GM10847 (cell line): ENCODE results near the gene INS.

Source experiments
- POLR2A ChIP-seq: IDR thresholded peaks from 2 replicates; pipeline ENCODE4 v1.6.1; 2011; ENCODE audit not compliant: insufficient read length; ENCODE audit errors: extremely low read depth

The INS gene

DNA sequence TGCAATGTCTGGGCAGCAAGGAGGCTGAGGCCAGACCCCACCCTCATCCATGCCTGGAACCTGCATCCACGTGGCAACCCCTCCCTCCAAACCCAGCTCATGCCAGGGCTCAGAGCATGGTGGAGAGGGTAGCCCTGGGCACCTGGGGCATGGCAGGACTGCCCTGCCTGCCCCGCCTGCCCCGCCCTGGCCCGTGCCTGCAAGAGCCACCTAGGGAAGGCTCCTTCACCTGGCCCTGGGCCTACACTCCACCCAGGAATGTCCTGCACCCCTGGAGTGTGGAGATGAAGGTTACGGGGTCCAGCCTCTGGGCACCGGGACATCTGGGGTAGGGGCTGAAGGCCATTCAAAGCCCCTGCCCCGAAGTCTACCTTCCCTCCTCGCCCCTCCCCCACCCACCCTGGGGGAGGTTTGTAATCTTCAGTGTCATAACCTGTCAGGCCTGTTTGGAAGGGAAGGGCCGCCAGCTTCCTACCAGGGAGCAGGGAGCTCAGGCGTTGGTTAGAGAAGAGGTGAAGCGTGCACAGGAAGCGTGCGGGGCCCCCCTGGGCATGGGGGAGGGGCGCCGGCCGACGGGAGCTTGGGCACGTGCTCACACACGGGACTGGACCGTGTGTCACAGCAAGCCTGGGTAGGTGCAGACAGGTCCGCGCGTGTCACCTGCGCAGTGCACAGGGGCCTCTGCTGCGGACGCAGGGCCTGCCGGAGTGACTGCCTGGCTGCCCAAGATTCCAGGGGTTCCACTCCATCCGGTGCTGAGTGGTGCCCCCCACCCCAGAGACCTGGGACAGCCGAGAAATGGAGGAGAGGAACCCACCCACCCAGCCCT lies 41.3 kb upstream of the INS start:
- TF ChIP-seq POLR2A, result no peak

DNA sequence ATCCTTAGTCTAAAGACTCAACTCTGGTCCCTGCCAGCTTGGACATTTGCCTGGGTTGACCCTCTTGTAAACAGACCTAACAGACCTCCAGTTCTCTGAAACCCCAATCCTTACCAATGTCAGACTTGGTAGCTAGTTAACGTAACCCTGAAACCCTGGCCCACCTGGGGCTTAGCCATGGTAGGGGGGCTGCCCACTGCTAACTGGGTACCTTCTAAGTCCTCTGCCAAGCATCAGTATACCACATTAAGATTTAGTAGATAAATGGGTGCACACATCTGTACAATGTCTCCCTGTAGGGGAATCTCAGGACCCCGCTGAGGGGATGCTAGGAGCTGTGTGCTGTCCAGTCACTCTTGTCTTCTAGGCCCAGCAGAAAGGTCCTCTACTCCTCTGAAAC lies 40.5 kb upstream of the INS start:
- TF ChIP-seq POLR2A, result no peak

DNA sequence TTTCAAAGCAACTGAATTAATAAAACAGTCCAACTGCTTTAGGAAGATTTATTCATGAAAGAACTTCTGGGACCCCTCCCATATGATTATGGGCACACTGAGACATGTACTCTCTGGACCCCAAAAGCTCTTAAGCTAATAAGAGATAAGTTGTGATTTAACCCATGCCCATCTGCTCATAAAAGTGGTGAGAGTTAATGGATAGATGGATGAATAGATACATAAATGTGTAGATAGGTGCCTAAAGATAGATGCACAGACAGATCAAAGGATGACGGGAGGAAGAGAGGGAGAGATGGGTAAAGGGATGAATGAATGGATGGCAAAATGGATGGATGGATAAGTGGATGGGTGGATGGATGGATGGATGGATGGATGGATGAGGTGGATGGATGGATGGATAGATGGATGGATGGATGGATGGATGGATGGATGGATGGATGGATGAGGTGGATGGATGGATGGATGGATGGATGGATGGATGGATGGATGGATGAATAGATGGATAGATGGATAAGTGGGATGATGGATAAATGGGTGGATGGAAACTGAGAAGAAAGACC lies 40.0 kb upstream of the INS start:
- no peak for TF ChIP-seq POLR2A

DNA sequence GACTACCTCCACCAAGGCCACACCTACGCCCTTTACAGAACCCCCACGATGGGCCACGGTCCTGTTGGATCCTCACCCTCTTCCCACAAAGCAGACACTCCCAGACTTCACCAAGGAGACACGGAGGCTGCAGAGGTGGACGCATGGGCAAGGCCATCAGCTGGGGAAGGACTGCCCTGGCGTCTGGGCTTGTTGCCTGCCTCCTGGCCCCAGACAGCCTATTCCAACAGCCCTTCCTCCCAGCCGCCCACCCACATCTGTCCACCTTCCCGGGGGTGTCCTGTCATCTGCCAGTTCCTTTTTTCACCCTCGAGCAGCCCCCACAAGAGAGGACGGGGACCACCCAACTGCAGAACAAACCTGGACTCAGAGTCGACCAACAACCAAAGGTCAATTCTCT lies 39.5 kb upstream of the INS start:
- no peak for TF ChIP-seq POLR2A

DNA sequence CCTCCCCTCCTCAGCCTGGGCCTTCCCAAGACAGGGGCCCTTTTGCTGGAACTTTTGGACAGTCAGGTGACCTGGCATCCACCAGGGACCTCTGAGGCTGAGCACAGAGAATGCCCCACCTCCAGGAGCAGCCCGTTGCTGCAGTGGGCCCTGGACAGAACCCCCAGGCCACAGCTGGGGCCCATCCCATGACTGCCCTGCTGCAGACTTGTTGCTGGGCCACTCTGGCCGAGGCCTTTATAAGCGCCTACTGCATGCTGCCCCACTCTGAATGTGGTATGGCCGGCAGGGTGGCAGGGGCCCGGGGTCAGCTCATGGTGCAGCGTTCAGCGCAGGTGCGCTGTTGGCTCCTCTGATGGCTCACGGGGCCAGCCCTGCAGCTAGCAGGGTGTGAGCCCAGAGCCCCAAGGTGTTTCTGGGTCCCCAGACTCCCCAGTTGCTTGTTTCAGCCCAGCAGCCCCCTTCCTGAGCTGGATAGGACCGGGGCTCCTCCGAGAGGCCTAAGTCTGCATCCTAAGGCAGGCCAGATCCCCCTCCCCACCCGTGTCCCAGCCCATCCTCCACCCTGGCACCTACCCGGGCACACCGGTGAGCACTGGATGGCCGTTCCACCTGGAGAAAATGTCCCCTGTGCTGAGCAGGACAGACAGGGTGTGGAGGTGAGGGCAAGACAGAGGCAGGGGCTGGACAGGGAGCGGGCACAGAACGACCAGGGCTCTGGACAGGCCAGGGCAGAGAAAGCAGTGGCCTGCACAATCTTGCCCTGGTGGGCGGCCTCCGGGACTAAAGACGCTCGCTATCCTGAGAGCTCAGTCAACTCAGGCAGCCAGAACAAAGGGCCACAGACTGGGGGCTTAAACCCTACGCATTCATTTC lies 38.7 kb upstream of the INS start:
- no peak for TF ChIP-seq POLR2A

DNA sequence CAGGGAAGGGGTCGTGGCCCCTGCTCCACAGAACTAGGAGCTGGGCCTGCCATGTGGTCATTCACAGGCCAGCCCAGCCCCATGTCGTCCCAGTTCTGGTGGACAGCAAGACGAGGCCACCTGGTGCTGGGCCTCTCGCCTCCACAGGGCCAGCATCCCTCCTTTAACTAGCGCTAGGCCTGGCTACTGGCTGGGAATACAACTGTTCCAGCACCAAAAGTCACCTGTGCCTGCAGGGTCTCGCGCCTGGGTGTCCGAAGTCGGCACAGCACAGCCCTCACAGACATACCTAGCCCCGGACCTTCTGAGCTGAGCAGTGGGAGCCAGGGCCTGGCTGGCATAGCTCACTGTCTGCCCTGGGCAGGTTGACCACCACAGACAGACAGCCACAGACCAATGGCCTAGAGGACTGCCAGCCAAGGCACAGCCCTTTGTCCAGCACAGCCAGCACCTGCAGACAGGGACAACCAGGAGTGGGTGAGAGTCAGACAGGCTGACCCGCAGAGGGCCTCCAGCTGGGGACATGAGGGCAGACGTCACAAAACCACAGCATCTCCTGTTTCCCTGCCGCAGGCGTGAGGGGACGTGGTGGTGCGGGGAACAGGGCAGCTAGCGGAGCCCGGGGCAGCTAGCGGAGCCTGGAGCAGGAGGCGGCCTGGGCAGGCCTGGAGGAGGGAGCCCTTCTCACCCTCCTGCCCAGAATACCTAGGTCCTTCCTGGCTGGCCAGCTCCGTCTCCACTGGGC lies 37.8 kb upstream of the INS start:
- TF ChIP-seq POLR2A, result no peak

DNA sequence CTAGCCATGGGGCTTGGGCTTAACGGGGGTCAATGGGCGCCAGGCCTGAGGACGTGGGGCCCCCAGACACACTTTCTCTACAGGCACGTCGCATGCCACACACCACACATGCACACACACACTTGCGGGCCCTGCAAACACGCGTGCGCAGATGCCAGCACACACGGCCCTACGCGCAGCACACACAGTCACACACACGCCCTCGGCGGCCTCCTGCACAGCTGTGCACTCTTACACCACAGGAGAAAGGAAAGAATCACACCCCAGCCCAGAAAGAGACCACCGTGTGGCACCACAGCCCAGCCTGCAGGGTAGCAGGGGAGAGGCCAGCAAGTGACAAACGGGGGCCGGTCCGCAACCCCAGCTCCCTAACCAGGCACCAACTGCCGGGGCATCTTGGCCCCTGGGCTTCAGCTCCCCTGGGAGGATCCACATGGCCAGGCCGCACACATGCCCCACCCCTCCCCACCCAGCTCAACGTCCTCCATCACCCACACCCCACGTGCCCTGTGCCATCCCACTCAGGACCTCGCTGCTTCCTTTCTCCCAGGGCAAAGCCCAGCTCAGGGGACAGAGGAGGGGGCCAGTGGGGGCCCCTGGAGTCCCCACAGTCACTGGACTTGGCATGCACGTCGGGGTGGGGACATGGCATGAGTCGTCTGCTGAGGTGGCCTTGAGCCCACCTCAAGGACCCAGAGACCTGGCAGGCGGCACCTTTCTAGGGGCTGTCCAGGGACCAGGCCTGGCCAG lies 36.9 kb upstream of the INS start:
- TF ChIP-seq POLR2A, result no peak

DNA sequence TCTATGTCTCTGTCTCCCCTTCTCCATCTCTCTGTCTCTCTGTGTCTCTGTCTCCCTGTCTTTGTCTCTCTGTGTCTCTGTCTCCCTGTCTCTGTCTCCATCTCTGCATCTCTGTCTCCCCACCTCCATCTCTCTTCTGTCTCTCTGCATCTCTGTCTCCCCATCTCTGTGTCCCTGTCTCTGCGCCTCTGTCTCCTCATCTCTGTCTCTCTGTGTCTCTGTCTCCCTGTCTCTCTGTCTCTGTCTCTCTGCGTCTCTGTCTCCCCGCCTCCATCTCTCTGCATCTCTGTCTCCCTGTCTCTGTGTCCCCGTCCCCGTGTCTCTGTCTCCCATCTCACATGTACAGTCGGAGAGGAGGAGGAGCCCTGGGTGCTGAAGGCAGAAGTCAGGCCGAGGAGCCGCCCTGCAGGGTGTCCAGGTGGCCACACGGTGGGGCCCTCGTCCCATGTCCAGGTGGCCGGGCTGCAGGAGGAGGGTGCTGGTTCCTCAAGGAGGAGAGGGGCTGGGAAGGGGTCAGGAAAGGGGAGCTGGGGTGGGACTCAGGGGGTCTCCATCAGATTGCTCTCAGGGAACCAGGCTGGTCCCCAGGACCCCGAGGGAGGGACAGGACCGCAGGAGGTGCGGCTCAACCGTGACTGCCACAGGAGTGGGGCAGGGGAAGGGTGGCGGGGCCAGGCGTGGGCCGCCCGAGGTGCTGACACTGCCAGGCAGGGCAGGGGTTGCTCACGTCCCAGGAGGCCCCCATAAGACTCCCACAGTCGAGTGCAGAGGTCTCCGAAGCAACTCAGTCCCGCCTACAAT lies 36.2 kb upstream of the INS start:
- TF ChIP-seq POLR2A, result no peak

DNA sequence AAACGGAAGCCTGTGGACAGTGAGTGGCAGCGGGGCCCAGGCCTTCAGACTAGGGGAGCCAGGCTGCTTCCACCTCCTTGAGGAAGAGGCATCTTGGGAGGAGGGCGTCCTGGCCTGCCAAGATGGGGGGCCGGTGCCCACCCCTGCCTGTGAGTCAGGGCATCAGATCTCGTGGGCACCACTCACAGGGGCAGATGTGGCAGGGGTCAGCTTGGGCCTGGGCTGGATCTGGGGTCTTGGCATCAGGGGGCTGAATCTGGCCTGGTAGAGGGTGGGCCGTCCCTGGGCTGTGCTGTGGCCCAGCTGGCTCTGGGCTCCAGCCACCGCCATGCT lies 34.7 kb upstream of the INS start:
- no peak for TF ChIP-seq POLR2A

DNA sequence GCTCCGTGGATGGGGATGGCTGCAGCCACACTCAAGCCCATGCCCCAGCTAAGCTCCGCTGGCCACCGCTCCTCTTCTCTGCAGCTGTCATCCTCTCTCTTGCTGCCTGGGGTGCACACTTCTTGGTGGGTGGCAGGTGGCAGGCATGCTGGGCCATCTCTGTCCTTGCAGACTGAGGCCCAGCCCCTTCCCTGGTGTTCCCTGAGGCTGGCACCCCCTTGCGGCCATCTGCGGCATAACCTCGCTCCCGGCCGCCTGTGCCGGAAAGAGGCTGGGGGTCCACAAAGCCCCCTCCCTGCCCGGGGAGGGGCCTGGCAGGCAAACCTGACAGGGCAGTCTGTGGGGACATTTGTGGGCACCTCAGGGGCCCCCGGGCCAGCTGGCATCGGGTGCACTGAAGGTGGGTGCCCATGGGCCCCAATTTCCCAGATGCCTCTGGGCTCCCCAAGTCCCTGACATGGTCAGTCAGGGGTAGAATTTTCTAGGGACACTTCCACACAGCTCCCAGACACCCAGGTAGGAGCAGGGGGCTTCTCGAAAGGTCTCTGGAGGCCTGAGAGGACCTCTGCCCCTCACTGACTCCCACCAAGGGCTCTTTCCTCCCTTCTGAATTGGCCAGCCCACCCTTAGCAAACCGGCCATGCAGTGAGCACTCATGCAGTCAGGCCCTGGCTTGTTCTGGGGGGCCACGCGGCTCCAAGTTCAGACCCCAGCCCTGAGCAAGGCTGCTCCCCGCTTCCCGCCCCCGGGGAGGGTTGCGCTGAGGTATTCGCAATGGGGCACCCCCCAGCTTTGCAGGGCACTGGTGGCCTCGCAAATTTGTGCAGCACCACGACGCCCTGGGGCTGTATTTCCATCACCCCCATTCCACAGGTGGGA lies 34.1 kb upstream of the INS start:
- no peak for TF ChIP-seq POLR2A

DNA sequence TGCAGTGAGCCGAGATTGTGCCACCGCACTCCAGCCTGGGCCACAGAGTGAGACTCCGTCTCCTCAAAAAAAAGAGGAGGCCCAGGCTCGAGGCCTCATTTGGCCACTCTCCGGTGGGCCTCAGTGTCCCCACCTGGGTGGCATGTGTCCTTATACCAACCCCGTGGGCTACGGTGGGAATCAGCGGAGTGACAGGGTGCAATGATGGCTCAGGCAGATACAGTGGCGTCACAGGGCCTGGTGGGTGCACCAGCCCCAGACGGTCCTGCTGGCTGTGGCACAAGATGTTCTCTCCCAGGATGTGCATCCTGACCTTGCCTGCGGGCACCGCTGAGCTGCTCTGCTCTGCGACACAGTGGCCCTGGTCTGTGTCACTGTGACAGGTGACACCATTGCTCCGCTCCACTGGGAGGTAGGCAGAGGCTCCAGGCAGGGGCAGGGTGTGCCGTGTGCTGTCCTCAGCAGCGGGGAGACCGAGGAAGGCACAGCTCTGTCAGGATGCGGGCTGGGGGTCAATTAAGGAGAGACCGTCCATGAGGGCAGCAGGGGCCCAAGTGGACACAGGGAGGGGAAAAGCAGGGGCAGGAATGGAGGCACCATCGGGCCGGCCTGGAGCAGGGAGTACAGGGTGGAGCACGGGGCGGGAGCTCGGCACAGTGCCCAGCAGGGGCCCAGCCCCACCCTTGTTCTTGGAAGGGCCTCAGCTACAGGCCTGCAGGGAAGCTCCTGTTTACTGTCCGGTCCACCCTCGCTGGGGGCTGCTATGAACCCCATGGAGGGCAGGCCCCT lies 32.3 kb upstream of the INS start:
- TF ChIP-seq POLR2A, result no peak

DNA sequence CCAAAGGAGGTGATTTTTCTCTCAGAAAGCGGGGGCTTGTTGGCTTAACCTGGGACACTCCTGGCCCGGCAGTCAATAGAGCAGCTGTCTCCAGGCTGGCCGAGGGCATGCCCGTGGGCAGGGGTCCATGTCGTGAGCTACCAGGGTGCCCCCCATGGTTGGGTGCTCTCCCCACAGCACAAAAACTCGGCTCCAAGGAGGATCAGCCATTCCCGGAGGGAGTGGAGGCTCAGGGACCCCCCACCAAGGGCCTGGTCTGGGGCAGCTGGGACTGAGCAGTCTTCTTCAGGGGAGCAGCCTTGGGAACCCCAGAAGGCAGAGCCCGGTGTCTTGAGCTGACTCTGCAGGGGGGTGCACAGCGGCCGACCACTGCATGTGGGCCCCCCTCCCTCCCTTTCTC lies 31.4 kb upstream of the INS start:
- TF ChIP-seq POLR2A, result no peak
